WTC11 (cell line): Measurements from ENCODE around the gene GPATCH1. TPM values are rescaled to one million over a fixed set of nuclear protein-coding genes. Genes with fewer than 3 reads are reported as not detected.
A peak's percentile ranks its signal among the peaks of the same experiment; 100 is the strongest.

ENCODE experiments used
- ATAC-seq: fragments of 200-7000 bp; cut with Tn5 transposase; 2 replicates; pipeline ENCODE4 v1.10.0; 2021; ENCODE audit warnings: mild to moderate bottlenecking, moderate library complexity
- CTCF ChIA-PET: fragments of 300-600 bp; sonication (Branson Sonifier 250); formaldehyde crosslinking; loops from one replicate; lab custom pipeline; 2021; ENCODE audit warnings: antibody characterized with exemption; lab: Charles Lee
- POLR2A ChIA-PET: fragments of 350-600 bp; sonication (Branson Sonifier 250); formaldehyde crosslinking; loops from one replicate; lab custom pipeline; 2021; ENCODE audit warnings: antibody characterized with exemption; lab: Charles Lee
- DNase-seq: peaks from one replicate; pipeline ENCODE4 v3.0.0; 2021; ENCODE audit warnings: low spot score
- H3K27ac Mint-ChIP-seq: 2 replicates; pipeline ENCODE4 v1.8.0; 2021; ENCODE audit warnings: mixed read lengths
- H3K27me3 Mint-ChIP-seq: 2 replicates; pipeline ENCODE4 v1.8.0; 2021; ENCODE audit warnings: low read depth, mild to moderate bottlenecking, moderate library complexity, mixed read lengths
- H3K36me3 Mint-ChIP-seq: 2 replicates; pipeline ENCODE4 v1.8.0; 2021; ENCODE audit warnings: mixed read lengths
- H3K4me1 Mint-ChIP-seq: 2 replicates; pipeline ENCODE4 v1.8.0; 2022; ENCODE audit warnings: mixed read lengths
- H3K4me3 Mint-ChIP-seq: 2 replicates; pipeline ENCODE4 v1.8.0; 2021; ENCODE audit warnings: mild to moderate bottlenecking, moderate library complexity, mixed read lengths
- H3K9me3 Mint-ChIP-seq: 2 replicates; pipeline ENCODE4 v1.8.0; 2021; ENCODE audit warnings: mixed read lengths
- FOXK1 ChIP-seq: sonication (generic); formaldehyde crosslinking; IDR thresholded peaks from 2 replicates; pipeline ENCODE4 v1.8.0; 2022; ENCODE audit warnings: mild to moderate bottlenecking, moderate library complexity, missing genetic modification reagents
- JAZF1 ChIP-seq: fragments of 250-450 bp; sonication (Bioruptor Pico); IDR thresholded peaks from 2 replicates; pipeline ENCODE4 v1.9.0; 2021; ENCODE audit warnings: moderate library complexity, mild to moderate bottlenecking, inconsistent platforms
- KAT7 ChIP-seq: sonication (generic); formaldehyde crosslinking; IDR thresholded peaks from 2 replicates; pipeline ENCODE4 v1.8.1; 2023; ENCODE audit warnings: missing genetic modification reagents, mild to moderate bottlenecking, borderline replicate concordance
- MAX ChIP-seq: sonication (generic); formaldehyde crosslinking; IDR thresholded peaks from 2 replicates; pipeline ENCODE4 v1.8.0; 2022; ENCODE audit warnings: mild to moderate bottlenecking, missing genetic modification reagents
- PRDM15 ChIP-seq: sonication (generic); formaldehyde crosslinking; IDR thresholded peaks from 2 replicates; pipeline ENCODE4 v1.8.0; 2022; ENCODE audit warnings: missing genetic modification reagents
- RELA ChIP-seq: sonication (generic); formaldehyde crosslinking; IDR thresholded peaks from 2 replicates; pipeline ENCODE4 v1.8.1; 2022; ENCODE audit warnings: missing genetic modification reagents, mild to moderate bottlenecking, borderline replicate concordance
- SP1 ChIP-seq: sonication (generic); formaldehyde crosslinking; conservative IDR thresholded peaks from 2 replicates; pipeline ENCODE4 v1.8.1; 2022; ENCODE audit warnings: missing genetic modification reagents
- TEAD1 ChIP-seq: sonication (generic); formaldehyde crosslinking; IDR thresholded peaks from 2 replicates; pipeline ENCODE4 v1.8.0; 2022; ENCODE audit warnings: mild to moderate bottlenecking, missing genetic modification reagents
- TP53 ChIP-seq: sonication (generic); formaldehyde crosslinking; IDR thresholded peaks from 2 replicates; pipeline ENCODE4 v1.8.1; 2023; ENCODE audit warnings: mild to moderate bottlenecking, missing genetic modification reagents
- ZMAT4 ChIP-seq: fragments of 250-450 bp; sonication (Bioruptor Pico); IDR thresholded peaks from 2 replicates; pipeline ENCODE4 v1.9.0; 2021; ENCODE audit warnings: mild to moderate bottlenecking
- ZNF232 ChIP-seq: sonication (generic); formaldehyde crosslinking; IDR thresholded peaks from 2 replicates; pipeline ENCODE4 v1.8.0; 2022; ENCODE audit warnings: mild to moderate bottlenecking, missing genetic modification reagents
- ZNF263 ChIP-seq: sonication (generic); formaldehyde crosslinking; IDR thresholded peaks from 2 replicates; pipeline ENCODE4 v1.8.1; 2022; ENCODE audit warnings: low read depth, mild to moderate bottlenecking, moderate library complexity, missing genetic modification reagents
- ZNF396 ChIP-seq: fragments of 250-450 bp; sonication (Bioruptor Pico); IDR thresholded peaks from 2 replicates; pipeline ENCODE4 v1.8.0; 2021; ENCODE audit warnings: mild to moderate bottlenecking, moderate library complexity, borderline replicate concordance
- ZNF423 ChIP-seq: fragments of 250-450 bp; sonication (Bioruptor Pico); IDR thresholded peaks from 2 replicates; pipeline ENCODE4 v2.1.2; 2022; ENCODE audit warnings: mild to moderate bottlenecking, moderate library complexity
- ZNF512 ChIP-seq: sonication (generic); formaldehyde crosslinking; IDR thresholded peaks from 2 replicates; pipeline ENCODE4 v1.8.1; 2022; ENCODE audit warnings: missing genetic modification reagents, borderline replicate concordance
- ZNF532 ChIP-seq: fragments of 250-450 bp; sonication (Bioruptor Pico); IDR thresholded peaks from 2 replicates; pipeline ENCODE4 v1.9.0; 2021; ENCODE audit warnings: mild to moderate bottlenecking, borderline replicate concordance
- total RNA-seq: library from RNA; stranded (reverse); gene quantifications from 3 replicates; pipeline ENCODE4 v1.2.3, GENCODE V29; 2021
- TF ChIP-seq, protein P1 (sequence below): fragments of 200-600 bp; IDR thresholded peaks from 2 replicates; pipeline ENCODE4 v1.8.0; 2022; ENCODE audit warnings: antibody characterized with exemption
- TF ChIP-seq, protein P2 (sequence below): sonication (generic); formaldehyde crosslinking; conservative IDR thresholded peaks from 2 replicates; pipeline ENCODE4 v1.8.1; 2023; ENCODE audit warnings: mild to moderate bottlenecking, low read depth, missing genetic modification reagents, moderate library complexity

Gene GPATCH1
- total RNA-seq, 1 experiment from 2014 or later: 10.7 TPM

- peak; percentile 80 for ATAC-seq
- DNase-seq: peak; percentile 72
- TF ChIP-seq FOXK1: peak; percentile 38; the same call in 1 of the 2 replicates
- no peak for TF ChIP-seq ZMAT4 (CRISPR knock-in tag)
- peak; percentile 85 for TF ChIP-seq ZNF423
- TF ChIP-seq SP1 (CRISPR knock-in tag): peak; percentile 77; the same call in 1 of the 2 replicates
- TF ChIP-seq MAX: peak; percentile 53; the same call in 1 of the 2 replicates
- TF ChIP-seq KAT7 (CRISPR knock-in tag): 0 out of 2 replicates have a peak, but pooled peaks have one; percentile 34
- TF ChIP-seq PRDM15 (CRISPR knock-in tag): peak; percentile 88
- no peak for TF ChIP-seq ZNF263 (CRISPR knock-in tag)
- TF ChIP-seq TEAD1 (CRISPR knock-in tag): peak; percentile 5; the same call in 1 of the 2 replicates
- no peak for TF ChIP-seq ZNF512
- TF ChIP-seq RELA: 0 out of 2 replicates have a peak, but pooled peaks have one; percentile 17
- no peak for TF ChIP-seq JAZF1 (CRISPR knock-in tag)
- 0 out of 2 replicates have a peak, but pooled peaks have one; percentile 58 for TF ChIP-seq TP53 (CRISPR knock-in tag)
- ChIA-PET CTCF (interaction anchor here (0.6 kb wide), 1 partner anchor 387 kb away, joined by 4 read pairs; no protein-coding TSS in a partner anchor), POLR2A (interaction anchor here (1.1 kb wide), 1 partner anchor 11 kb away, joined by 7 read pairs; no protein-coding TSS in a partner anchor)
- Mint-ChIP-seq H3K4me1 (peaks cover 17% of the 10 kb centered on the region), H3K4me3 (peak within 1 kb of the TSS; percentile 87), H3K36me3 (no peaks in the 10 kb centered on the region), H3K27me3 (peaks cover 13% of the 10 kb centered on the region), H3K27ac (peak within 1 kb of the TSS; percentile 19; the same call in 1 of the 2 replicates), H3K9me3 (no peaks in the 10 kb centered on the region)
Observed at GRCh38 chr19:33064792-33065550, 16.0 kb upstream of the GPATCH1 start, which contains the start of gene RHPN2. Gene RHPN2, minus strand, starts transcription at chr19:33064888. Its CDS starts 36 bp downstream, at chr19:33064852.

- Mint-ChIP-seq H3K4me3 (peak overlapping the region; percentile 57), H3K9me3 (no peaks in the 10 kb centered on the region), H3K27ac (no peak overlapping the region), H3K4me1 (peaks cover 11% of the 10 kb centered on the region)
- ChIA-PET POLR2A (no interaction called here), CTCF (interaction anchor here (0.9 to 2.6 kb wide), 2 partner anchors 44 to 118 kb away, joined by 3 to 5 read pairs; no protein-coding TSS in a partner anchor)
- ATAC-seq: no peak
- TF ChIP-seq ZNF396 (CRISPR knock-in tag) (no peak), ZNF232 (CRISPR knock-in tag) (no peak), ZNF263 (CRISPR knock-in tag) (no peak), ZNF532 (CRISPR knock-in tag) (no peak)
- TF ChIP-seq, protein P1, sequence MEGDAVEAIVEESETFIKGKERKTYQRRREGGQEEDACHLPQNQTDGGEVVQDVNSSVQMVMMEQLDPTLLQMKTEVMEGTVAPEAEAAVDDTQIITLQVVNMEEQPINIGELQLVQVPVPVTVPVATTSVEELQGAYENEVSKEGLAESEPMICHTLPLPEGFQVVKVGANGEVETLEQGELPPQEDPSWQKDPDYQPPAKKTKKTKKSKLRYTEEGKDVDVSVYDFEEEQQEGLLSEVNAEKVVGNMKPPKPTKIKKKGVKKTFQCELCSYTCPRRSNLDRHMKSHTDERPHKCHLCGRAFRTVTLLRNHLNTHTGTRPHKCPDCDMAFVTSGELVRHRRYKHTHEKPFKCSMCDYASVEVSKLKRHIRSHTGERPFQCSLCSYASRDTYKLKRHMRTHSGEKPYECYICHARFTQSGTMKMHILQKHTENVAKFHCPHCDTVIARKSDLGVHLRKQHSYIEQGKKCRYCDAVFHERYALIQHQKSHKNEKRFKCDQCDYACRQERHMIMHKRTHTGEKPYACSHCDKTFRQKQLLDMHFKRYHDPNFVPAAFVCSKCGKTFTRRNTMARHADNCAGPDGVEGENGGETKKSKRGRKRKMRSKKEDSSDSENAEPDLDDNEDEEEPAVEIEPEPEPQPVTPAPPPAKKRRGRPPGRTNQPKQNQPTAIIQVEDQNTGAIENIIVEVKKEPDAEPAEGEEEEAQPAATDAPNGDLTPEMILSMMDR: no peak
- TF ChIP-seq, protein P2, sequence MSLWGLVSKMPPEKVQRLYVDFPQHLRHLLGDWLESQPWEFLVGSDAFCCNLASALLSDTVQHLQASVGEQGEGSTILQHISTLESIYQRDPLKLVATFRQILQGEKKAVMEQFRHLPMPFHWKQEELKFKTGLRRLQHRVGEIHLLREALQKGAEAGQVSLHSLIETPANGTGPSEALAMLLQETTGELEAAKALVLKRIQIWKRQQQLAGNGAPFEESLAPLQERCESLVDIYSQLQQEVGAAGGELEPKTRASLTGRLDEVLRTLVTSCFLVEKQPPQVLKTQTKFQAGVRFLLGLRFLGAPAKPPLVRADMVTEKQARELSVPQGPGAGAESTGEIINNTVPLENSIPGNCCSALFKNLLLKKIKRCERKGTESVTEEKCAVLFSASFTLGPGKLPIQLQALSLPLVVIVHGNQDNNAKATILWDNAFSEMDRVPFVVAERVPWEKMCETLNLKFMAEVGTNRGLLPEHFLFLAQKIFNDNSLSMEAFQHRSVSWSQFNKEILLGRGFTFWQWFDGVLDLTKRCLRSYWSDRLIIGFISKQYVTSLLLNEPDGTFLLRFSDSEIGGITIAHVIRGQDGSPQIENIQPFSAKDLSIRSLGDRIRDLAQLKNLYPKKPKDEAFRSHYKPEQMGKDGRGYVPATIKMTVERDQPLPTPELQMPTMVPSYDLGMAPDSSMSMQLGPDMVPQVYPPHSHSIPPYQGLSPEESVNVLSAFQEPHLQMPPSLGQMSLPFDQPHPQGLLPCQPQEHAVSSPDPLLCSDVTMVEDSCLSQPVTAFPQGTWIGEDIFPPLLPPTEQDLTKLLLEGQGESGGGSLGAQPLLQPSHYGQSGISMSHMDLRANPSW (CRISPR knock-in tag): no peak
- TF ChIP-seq, all 79 proteins: peak for 0
- Mint-ChIP-seq H3K27me3 (peaks cover 13% of the 10 kb centered on the region), H3K36me3 (no peaks in the 10 kb centered on the region)
- DNase-seq: no peak
Observed at GRCh38 chr19:33066543-33066942, 14.4 kb upstream of the GPATCH1 start.
